GM23248 (cell line): ENCODE results near the gene OMP.

ENCODE experiments used
- EZH2 ChIP-seq: fragments of 200-600 bp; sonication (generic); IDR thresholded peaks from 2 replicates; pipeline ENCODE4 v1.6.1; 2018; ENCODE audit warnings: antibody characterized with exemption, mild to moderate bottlenecking; ENCODE audit not compliant: insufficient read depth, poor library complexity, severe bottlenecking
- EZH2phosphoT487 ChIP-seq: fragments of 200-600 bp; sonication (generic); IDR thresholded peaks from 2 replicates; pipeline ENCODE4 v1.6.1; 2018; ENCODE audit warnings: antibody characterized with exemption, moderate library complexity, mild to moderate bottlenecking, low read depth; ENCODE audit not compliant: insufficient read depth

GRCh38 chr11:77090046-77090372, 12.6 kb upstream of the OMP start:
- TF ChIP-seq EZH2 (no peak), EZH2phosphoT487 (no peak)
